Panc1 (cell line): ENCODE data around the gene MRPS35.

ENCODE experiments used
- POLR2AphosphoS5 ChIP-seq: IDR thresholded peaks from 2 replicates; pipeline ENCODE4 v1.6.1; 2012; ENCODE audit warnings: mild to moderate bottlenecking, low read depth, low read length, moderate library complexity
- TF ChIP-seq, protein P1 (sequence below), 2 experiments: IDR thresholded peaks; 2 replicates each; pipeline ENCODE4 v1.6.1; 2011 to 2012; ENCODE audit warnings: low read depth in 2 of 2, control low read depth in 1 of 2, low read length in 1 of 2, mild to moderate bottlenecking in 1 of 2, moderate library complexity in 1 of 2; ENCODE audit not compliant: insufficient read depth in 1 of 2
- TF ChIP-seq, protein P2 (sequence below): fragments of 450-650 bp; IDR thresholded peaks from 2 replicates; pipeline ENCODE4 v1.5.1; 2017; ENCODE audit warnings: mild to moderate bottlenecking

DNA sequence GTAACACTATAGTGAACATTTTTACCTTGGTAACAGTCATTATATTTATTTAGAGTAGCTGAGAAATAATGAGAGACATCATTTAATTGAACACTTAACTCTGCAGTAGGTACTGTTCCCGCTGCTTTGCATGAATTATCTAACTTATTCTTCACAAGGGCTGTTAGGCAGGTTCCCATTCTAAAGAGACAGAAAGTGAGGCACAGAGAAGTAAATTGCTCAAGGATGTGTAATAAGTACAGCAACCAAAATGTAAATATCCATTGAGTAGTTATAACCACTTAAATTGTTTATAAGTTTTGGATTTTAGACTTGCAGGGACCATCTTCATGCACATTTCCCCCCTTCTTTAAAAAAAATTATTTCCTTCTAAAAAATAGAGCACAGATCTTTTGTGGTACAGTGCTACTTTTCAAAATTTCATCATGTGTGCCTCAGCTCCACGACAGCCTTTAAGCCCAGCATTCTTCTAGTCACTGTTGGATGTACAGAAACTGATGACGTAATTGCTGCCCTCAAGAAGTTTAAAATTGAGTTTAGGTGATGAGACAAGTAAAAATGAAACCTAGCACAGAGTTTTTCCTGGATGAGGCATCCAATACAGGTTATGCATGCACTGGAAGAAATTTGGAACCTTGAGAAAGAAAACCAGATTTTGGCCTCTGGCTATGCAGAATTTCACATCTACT is 75.4 kb downstream of the MRPS35 start:
- TF ChIP-seq, protein P1, sequence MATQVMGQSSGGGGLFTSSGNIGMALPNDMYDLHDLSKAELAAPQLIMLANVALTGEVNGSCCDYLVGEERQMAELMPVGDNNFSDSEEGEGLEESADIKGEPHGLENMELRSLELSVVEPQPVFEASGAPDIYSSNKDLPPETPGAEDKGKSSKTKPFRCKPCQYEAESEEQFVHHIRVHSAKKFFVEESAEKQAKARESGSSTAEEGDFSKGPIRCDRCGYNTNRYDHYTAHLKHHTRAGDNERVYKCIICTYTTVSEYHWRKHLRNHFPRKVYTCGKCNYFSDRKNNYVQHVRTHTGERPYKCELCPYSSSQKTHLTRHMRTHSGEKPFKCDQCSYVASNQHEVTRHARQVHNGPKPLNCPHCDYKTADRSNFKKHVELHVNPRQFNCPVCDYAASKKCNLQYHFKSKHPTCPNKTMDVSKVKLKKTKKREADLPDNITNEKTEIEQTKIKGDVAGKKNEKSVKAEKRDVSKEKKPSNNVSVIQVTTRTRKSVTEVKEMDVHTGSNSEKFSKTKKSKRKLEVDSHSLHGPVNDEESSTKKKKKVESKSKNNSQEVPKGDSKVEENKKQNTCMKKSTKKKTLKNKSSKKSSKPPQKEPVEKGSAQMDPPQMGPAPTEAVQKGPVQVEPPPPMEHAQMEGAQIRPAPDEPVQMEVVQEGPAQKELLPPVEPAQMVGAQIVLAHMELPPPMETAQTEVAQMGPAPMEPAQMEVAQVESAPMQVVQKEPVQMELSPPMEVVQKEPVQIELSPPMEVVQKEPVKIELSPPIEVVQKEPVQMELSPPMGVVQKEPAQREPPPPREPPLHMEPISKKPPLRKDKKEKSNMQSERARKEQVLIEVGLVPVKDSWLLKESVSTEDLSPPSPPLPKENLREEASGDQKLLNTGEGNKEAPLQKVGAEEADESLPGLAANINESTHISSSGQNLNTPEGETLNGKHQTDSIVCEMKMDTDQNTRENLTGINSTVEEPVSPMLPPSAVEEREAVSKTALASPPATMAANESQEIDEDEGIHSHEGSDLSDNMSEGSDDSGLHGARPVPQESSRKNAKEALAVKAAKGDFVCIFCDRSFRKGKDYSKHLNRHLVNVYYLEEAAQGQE (IDR thresholded peaks at IDR 0.05; ENCODE audit: insufficient read depth in 1 of 2, low read depth in 2 of 2, low read length in 1 of 2): no peak
- TF ChIP-seq, protein P2, sequence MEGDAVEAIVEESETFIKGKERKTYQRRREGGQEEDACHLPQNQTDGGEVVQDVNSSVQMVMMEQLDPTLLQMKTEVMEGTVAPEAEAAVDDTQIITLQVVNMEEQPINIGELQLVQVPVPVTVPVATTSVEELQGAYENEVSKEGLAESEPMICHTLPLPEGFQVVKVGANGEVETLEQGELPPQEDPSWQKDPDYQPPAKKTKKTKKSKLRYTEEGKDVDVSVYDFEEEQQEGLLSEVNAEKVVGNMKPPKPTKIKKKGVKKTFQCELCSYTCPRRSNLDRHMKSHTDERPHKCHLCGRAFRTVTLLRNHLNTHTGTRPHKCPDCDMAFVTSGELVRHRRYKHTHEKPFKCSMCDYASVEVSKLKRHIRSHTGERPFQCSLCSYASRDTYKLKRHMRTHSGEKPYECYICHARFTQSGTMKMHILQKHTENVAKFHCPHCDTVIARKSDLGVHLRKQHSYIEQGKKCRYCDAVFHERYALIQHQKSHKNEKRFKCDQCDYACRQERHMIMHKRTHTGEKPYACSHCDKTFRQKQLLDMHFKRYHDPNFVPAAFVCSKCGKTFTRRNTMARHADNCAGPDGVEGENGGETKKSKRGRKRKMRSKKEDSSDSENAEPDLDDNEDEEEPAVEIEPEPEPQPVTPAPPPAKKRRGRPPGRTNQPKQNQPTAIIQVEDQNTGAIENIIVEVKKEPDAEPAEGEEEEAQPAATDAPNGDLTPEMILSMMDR: no peak
- TF ChIP-seq POLR2AphosphoS5: no peak
